HG02870 (cell line): ENCODE measurements around the gene GAS5.
"Not testable (repeated sequence)": the region's sequence is repeated elsewhere in the genome, so short reads cannot be mapped to it uniquely, and the experiment has no call there.

Experiments
- ATAC-seq: cut with Tn5 transposase; IDR thresholded peaks from one replicate; pipeline ENCODE4 v1.9.1; 2021; ENCODE audit warnings: mild to moderate bottlenecking, moderate library complexity; ENCODE audit not compliant: unreplicated experiment

Gene GAS5

DNA sequence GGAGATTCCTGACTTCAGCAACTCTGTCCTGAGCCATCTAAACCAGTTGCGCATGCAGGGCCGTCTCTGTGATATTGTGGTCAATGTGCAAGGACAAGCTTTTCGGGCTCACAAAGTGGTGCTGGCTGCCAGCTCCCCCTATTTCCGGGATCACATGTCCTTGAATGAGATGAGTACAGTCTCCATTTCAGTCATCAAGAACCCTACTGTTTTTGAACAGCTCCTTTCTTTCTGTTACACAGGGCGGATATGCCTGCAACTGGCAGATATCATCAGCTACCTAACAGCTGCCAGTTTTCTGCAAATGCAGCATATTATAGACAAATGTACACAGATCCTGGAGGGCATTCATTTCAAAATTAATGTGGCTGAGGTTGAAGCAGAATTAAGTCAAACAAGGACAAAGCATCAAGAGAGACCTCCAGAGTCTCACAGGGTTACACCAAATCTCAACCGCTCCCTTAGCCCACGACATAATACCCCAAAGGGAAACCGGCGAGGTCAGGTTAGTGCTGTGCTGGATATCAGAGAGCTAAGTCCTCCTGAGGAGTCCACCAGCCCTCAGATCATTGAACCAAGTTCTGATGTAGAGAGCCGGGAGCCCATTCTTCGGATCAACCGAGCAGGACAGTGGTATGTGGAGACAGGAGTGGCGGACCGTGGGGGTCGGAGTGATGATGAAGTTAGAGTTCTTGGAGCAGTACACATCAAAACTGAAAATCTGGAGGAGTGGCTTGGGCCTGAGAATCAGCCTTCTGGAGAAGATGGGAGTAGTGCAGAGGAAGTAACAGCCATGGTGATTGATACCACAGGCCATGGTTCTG is 2.7 kb upstream of the GAS5 start:
- peak; percentile 29 for ATAC-seq

DNA sequence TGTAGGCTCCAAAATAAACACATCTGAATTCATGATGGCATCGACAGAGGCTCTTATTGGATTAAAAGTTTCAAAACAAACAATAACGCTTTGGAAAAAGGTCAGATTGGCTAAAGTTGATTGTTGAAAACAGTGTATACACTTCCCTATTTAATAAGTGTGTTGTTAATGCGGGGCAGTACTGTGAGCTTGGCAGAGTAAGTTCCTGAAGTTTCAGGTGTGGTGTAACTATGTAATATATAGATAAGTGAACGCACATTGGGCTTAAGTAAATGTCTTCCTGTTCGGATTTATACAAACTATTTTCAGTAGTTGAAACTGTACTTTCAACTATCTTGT is 1.2 kb upstream of the GAS5 start:
- no peak for ATAC-seq

DNA sequence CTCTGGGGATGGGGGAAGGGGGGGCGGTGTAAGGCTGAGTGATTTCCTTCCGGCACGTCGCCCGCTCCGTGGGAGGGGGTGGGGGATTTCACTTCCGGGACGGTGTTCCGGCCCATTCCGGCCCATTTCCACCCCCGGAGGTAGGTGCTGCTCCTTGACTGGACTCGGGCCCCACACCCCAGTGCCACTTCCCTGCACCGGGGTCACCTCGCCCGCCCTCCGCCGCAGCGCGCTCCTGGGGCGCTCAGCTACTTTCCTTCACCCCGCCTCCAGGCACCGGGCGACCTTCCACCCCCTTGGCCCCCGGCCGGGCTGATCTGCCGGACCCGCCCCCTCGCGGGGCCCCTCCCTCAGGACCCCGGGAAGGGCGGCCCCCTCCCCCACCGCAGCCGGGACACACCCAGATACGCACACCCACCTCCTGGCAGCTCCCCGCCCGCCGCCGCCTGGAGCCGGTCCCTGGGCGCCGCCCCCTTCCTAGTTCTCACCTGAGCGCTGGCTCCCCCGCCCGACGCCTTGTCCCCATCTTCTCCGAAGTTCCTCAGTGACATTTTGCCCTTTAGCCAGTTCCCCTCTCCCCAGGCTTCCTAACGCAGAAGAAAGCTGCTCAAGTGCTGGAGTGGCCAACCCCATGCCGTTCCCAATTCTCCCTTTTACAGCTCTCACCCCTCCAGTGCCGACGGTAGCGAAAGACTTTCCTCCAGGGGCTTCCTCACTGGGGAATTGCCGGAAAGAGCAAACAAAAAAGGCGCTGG is 654 bp upstream of the GAS5 start, which contains the start of gene ZBTB37:
ZBTB37 (plus strand) TSS at position 115 of the 755 bp plus-strand sequence. CDS start 1,846 bp downstream, outside the sequence.
- peak; percentile 55 for ATAC-seq

- ATAC-seq, result no peak
Observed at GRCh38 chr1:173867141-173867752, 542 bp downstream of the GAS5 start.

GRCh38 chr1:173866413-173867115 is 1.2 kb downstream of the GAS5 start:
- no peak for ATAC-seq

DNA sequence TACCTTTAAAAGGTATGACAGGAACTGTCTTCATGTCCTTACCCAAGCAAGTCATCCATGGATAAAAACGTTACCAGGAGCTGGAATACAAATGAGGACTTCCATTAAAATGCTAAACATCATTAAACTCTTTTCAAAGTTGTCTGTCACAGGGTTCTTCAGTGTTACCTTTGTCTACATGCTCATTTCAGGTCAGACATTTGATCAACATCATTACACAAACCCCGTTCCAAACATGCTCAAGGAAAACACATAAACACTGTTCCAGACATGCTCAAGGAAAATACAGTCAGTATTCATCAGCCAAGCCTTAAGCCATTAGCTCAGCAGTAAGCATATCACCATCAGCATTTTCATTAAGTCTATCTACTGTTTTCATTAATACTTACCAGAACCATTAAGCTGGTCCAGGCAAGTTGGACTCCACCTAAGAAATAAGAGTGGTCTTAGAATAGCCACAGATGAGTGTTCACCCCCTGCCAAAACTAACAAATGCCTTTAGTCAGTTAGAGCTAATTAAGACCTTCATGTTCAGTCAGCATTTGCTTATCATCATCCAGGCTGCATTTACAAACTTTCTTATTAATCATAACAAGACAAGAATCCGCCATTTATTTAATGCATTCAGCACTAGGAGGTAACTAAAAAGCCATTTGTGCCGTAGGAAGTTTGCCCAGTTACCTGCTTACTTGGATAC is 2.2 kb downstream of the GAS5 start:
- no peak for ATAC-seq

DNA sequence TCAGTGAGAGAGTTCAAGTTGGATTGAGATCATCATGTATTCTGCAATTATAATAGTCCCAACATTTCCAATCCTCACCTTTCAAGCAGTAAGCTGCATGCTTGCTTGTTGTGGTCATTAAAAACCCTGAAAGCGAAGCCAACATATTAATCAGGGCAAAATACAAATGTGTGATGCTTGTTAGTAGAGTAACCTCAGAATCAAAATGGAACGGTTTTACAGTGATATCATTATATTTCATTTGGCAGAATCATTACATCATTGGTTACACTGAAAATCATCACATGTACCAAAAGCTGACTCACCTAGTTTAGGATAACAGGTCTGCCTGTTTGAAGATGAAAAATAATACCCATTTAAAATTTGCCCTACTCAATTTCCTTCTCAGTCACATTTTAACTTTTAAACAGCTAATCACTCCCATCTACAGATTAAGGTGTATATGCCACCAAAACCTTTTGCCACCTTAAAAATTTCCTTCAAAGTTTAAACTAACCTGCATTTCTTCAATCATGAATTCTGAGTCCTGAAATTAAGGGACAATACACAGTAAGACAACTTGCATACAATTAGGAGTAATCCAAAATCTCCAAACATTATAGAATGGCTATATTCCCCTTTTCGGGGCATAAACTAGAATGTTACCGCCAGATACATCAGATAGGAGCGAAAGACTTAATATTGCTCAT is 3.5 kb downstream of the GAS5 start:
- no peak for ATAC-seq

DNA sequence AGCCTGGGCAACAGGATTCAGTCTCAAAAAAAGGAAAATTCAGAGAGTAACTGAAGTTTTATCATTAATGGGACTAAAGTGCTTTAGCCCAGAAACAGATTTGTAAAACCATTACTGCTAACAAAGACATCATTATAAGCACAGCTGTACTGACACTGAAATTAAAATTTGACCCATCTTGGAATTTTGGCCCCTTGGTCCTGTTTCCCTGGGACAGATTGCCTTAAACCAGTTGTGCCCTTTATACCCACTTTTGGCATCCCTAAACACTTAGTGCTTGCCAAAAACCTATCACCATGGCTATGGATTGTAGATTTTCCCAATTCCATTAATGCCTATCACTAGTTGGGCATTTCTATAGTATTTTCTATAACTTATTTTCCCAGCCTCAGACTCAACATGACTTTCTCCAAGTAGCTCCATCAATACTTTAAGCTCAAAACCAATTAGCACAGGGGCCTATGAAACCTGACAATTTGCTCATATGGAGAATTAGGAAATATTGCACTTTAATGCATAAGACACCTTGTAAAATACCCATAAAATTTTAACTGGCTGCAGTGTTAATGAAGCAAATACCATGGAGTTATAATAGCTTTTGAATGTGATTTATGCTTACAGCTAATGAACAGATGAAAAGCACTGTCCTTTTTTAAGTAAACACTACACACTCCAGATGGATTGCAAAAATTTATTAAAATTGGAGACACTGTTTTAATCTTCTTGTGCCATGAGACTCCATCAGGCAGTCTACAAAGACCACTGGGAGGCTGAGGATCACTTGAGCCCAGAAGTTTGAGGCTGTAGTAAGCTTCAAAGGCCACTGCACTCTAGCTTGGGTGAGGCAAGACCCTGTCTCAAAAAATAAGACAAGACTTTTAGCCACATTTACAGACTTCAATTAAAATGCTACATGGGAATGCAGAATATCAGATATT is 4.3 kb downstream of the GAS5 start:
- no peak for ATAC-seq

- ATAC-seq, result no peak
Observed at GRCh38 chr1:173862769-173863223, 5.0 kb downstream of the GAS5 start.

- ATAC-seq, result not testable (repeated sequence)
Observed at GRCh38 chr1:173862146-173862768, 5.5 kb downstream of the GAS5 start.

DNA sequence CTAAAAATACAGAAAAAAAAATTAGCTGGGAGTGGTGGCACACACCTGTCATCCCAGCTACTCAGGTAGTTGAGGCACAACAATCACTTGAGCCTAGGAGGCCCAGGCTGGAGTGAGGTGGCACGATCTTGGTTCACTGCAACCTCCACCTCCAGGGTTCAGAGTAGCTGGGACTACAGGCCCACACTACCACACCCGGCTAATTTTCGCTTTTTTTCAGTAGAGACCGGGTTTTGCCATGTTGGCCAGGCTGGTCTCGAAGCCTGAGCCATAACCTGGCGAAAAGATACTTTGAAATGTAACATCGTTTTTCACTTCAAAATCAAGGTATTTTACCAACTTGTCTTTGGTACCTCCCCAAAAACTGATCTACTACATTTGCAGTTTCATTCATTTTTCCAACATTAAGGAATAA is 6.1 kb downstream of the GAS5 start:
- ATAC-seq, result no peak

DNA sequence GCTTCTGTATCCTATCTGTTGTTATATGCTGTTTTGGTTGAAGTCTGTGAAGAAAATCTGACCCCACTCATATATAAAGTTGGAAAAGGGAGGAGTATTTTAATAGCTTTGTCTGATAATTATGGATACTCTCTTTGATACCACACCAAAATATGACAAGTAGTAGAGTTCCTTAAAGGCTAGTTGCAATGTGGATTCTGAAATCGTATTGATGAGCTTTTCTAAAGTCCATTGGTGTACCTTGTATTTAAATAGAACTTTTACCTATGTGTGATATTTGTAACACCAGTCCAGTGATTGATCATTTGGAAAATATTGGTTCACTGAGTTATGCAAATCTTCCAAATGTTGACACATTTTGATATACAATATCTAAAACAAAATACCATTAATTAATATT is 7.7 kb downstream of the GAS5 start:
- no peak for ATAC-seq

GRCh38 chr1:173859547-173859946 is 8.2 kb downstream of the GAS5 start:
- ATAC-seq, result not testable (repeated sequence)

- no peak for ATAC-seq
Observed at GRCh38 chr1:173857363-173857917, 10.3 kb downstream of the GAS5 start.

DNA sequence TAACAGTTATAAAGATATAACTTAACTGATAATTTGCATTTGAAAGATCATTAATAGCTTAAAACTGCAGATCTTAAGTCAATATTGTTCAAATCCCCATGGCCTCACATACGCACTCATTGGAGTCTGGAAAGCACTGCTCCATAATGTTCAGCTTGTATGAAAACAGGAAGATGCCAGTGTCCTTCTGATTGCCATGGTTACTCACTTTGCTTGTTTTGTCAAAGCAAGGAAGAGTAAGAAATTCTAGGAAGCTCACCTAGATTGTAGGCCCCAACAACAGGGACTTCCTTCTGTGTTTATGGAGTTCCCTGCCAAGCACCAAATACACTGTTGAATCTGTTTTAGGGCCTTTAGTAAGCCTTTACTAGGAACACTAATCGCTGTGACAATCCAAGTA is 10.9 kb downstream of the GAS5 start:
- no peak for ATAC-seq

- ATAC-seq, result no peak
Observed at GRCh38 chr1:173856014-173856413, 11.8 kb downstream of the GAS5 start.

GRCh38 chr1:173853074-173853473 is 14.7 kb downstream of the GAS5 start:
- no peak for ATAC-seq

- no peak for ATAC-seq
Observed at GRCh38 chr1:173852105-173852504, 15.7 kb downstream of the GAS5 start.
